HepG2 (cell line): Measurements from ENCODE around the gene CCDC88B. TPM values are rescaled to one million over a fixed set of nuclear protein-coding genes. Genes with fewer than 3 reads are reported as not detected.

ENCODE experiments used
- BORCS8-MEF2B ChIP-seq: sonication (generic); formaldehyde crosslinking; IDR thresholded peaks from 2 replicates; pipeline ENCODE4 v1.8.0; 2022; ENCODE audit warnings: mild to moderate bottlenecking, missing genetic modification reagents
- CERS6 ChIP-seq: sonication (generic); formaldehyde crosslinking; IDR thresholded peaks from 2 replicates; pipeline ENCODE4 v1.5.0; 2020; ENCODE audit warnings: missing genetic modification reagents
- CREB1 ChIP-seq, 2 experiments: fragments of 450-650 bp in 1 of 2; IDR thresholded peaks; 2 replicates each; pipeline ENCODE4 v1.6.1; 2016 to 2017; ENCODE audit warnings: control low read depth in 1 of 2, mild to moderate bottlenecking in 1 of 2, missing compliant biosample characterization in 1 of 2, missing genetic modification characterization in 1 of 2
- CREB3 ChIP-seq: sonication (generic); formaldehyde crosslinking; IDR thresholded peaks from 2 replicates; pipeline ENCODE4 v1.5.0; 2020; ENCODE audit warnings: missing genetic modification reagents
- ESRRA ChIP-seq: sonication (generic); formaldehyde crosslinking; IDR thresholded peaks from 2 replicates; pipeline ENCODE4 v1.5.1; 2020; ENCODE audit warnings: mild to moderate bottlenecking, low read depth, missing genetic modification reagents
- IRX3 ChIP-seq: sonication (generic); formaldehyde crosslinking; IDR thresholded peaks from 2 replicates; pipeline ENCODE4 v1.8.1; 2023; ENCODE audit warnings: mild to moderate bottlenecking, low read depth, missing genetic modification reagents, borderline replicate concordance
- KLF15 ChIP-seq: sonication (generic); formaldehyde crosslinking; IDR thresholded peaks from 2 replicates; pipeline ENCODE4 v1.8.1; 2023; ENCODE audit warnings: borderline replicate concordance, mild to moderate bottlenecking, inconsistent platforms, missing genetic modification reagents, mixed read lengths
- MXD4 ChIP-seq: IDR thresholded peaks from 2 replicates; pipeline ENCODE4 v1.6.1; 2016; ENCODE audit warnings: mild to moderate bottlenecking, missing biosample characterization, missing genetic modification reagents
- RFXANK ChIP-seq: IDR thresholded peaks from 2 replicates; pipeline ENCODE4 v1.6.1; 2016
- SIN3B ChIP-seq: fragments of 150-350 bp; IDR thresholded peaks from 2 replicates; pipeline ENCODE4 v1.6.1; 2014; ENCODE audit warnings: low read length
- TFE3 ChIP-seq: IDR thresholded peaks from 2 replicates; pipeline ENCODE4 v1.6.1; 2016
- ZNF460 ChIP-seq: sonication (generic); formaldehyde crosslinking; IDR thresholded peaks from 2 replicates; pipeline ENCODE4 v1.5.1; 2020; ENCODE audit warnings: missing genetic modification reagents, mild to moderate bottlenecking, borderline replicate concordance
- ZNF570 ChIP-seq: sonication (generic); formaldehyde crosslinking; IDR thresholded peaks from 2 replicates; pipeline ENCODE4 v1.4.0; 2020; ENCODE audit warnings: mild to moderate bottlenecking, missing genetic modification reagents, borderline replicate concordance
- ZNF7 ChIP-seq: IDR thresholded peaks from 2 replicates; pipeline ENCODE4 v1.6.1; 2016; ENCODE audit warnings: missing biosample characterization, missing genetic modification reagents
- ZNF879 ChIP-seq: sonication (generic); formaldehyde crosslinking; IDR thresholded peaks from 2 replicates; pipeline ENCODE4 v1.8.1; 2023; ENCODE audit warnings: missing genetic modification reagents
- ZSCAN21 ChIP-seq: sonication (generic); formaldehyde crosslinking; IDR thresholded peaks from 2 replicates; pipeline ENCODE4 v1.8.0; 2022; ENCODE audit warnings: mild to moderate bottlenecking, missing genetic modification reagents, moderate library complexity, borderline replicate concordance
- ZSCAN5A ChIP-seq: sonication (generic); formaldehyde crosslinking; IDR thresholded peaks from 2 replicates; pipeline ENCODE4 v1.8.0; 2022; ENCODE audit warnings: mild to moderate bottlenecking, missing genetic modification reagents, borderline replicate concordance
- polyA plus RNA-seq, 8 experiments: library from polyadenylated mRNA; depleted of rRNA in 3 of 8; stranded (reverse) in 7 of 8; unstranded in 1 of 8; fragments of >200 nt; fragmentation: Illumina TruSeq in 4 of 8; extraction: Trizol in 4 of 8; gene quantifications; 2 replicates each; pipeline versions ENCODE4 v1.2.1 to v1.2.3, GENCODE V29; 2011 to 2016; ENCODE audit warnings: low read depth in 4 of 8, missing spikeins in 1 of 8, mixed read lengths in 1 of 8; ENCODE audit not compliant: insufficient read depth in 1 of 8
- total RNA-seq, 5 experiments: library from RNA; depleted of rRNA; stranded (reverse); fragments of >200 nt; fragmentation: Illumina TruSeq; extraction: Trizol; gene quantifications; 2 replicates each; pipeline ENCODE4 v1.2.3, GENCODE V29; 2016; ENCODE audit warnings: low read depth in 1 of 5
- TF ChIP-seq, protein P1 (sequence below): sonication (generic); formaldehyde crosslinking; IDR thresholded peaks from 2 replicates; pipeline ENCODE4 v1.9.0; 2022; ENCODE audit warnings: missing genetic modification reagents, mild to moderate bottlenecking, borderline replicate concordance
- TF ChIP-seq, protein P2 (sequence below): sonication (generic); formaldehyde crosslinking; conservative IDR thresholded peaks from 2 replicates; pipeline ENCODE4 v1.8.0; 2022; ENCODE audit warnings: missing genetic modification reagents

CCDC88B gene
- total and polyA plus RNA-seq, 2 of the 13 experiments (the other 11 are each of a cell fraction or from before 2014, with no cell fraction given), result 3.6 to 4.8 TPM

DNA sequence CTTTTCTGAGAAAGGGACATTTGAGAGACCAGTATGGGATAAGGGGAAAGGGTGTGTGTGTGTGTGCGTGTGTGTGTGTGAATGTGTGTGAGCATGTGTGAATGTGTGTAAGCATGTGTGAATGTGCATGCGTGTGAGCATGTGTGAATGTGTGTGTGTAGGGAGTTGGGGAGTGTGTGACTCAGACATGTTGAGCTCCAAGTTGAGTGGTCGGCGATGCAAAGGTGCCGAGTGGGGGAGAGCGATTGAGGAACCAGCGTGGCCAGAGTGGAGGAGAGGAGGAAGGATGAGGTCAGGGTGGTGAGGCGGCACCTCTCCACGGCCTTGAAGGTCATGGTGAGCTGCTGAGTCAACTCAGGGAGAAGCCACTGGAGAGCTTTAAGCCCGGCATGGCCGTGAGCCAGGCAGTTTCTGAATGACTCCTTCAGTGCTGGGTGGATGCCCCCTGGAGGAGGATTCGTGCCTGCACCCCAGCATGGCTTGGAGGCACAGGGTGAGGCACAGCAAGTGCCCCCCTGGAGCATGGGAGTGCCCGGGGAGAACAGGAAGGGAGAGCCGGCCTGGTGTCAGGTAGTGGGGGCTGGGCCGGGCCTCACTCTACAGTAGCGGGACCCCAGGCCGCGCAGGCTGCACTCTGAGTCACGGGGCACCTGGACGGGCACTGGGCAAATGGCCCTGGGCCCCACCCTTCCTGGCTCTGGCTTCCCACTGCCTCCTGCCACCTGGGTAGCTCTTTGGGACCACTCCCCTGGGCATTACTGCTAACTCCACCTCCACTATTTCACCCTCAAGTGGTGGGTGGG lies 8.2 kb upstream of the CCDC88B start (continued):
- peak; percentile 47; the same call in 1 of the 2 replicates for TF ChIP-seq MXD4 (CRISPR knock-in tag)
- TF ChIP-seq ZNF879, result no peak
- no peak for TF ChIP-seq CREB3 (CRISPR knock-in tag)
- TF ChIP-seq ZNF460 (CRISPR knock-in tag), result no peak
- TF ChIP-seq KLF15 (CRISPR knock-in tag), result no peak
- no peak for TF ChIP-seq CERS6 (CRISPR knock-in tag)
- TF ChIP-seq, protein P1, sequence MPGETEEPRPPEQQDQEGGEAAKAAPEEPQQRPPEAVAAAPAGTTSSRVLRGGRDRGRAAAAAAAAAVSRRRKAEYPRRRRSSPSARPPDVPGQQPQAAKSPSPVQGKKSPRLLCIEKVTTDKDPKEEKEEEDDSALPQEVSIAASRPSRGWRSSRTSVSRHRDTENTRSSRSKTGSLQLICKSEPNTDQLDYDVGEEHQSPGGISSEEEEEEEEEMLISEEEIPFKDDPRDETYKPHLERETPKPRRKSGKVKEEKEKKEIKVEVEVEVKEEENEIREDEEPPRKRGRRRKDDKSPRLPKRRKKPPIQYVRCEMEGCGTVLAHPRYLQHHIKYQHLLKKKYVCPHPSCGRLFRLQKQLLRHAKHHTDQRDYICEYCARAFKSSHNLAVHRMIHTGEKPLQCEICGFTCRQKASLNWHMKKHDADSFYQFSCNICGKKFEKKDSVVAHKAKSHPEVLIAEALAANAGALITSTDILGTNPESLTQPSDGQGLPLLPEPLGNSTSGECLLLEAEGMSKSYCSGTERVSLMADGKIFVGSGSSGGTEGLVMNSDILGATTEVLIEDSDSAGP, result no peak
- TF ChIP-seq ZSCAN21 (CRISPR knock-in tag), result peak; percentile 36; the same call in 1 of the 2 replicates
- TF ChIP-seq TFE3, result no peak
- TF ChIP-seq ZNF7 (CRISPR knock-in tag), result no peak
- no peak for TF ChIP-seq SIN3B
- no peak for TF ChIP-seq BORCS8-MEF2B (CRISPR knock-in tag)
- no peak for TF ChIP-seq ZNF570 (CRISPR knock-in tag)
- TF ChIP-seq, protein P2, sequence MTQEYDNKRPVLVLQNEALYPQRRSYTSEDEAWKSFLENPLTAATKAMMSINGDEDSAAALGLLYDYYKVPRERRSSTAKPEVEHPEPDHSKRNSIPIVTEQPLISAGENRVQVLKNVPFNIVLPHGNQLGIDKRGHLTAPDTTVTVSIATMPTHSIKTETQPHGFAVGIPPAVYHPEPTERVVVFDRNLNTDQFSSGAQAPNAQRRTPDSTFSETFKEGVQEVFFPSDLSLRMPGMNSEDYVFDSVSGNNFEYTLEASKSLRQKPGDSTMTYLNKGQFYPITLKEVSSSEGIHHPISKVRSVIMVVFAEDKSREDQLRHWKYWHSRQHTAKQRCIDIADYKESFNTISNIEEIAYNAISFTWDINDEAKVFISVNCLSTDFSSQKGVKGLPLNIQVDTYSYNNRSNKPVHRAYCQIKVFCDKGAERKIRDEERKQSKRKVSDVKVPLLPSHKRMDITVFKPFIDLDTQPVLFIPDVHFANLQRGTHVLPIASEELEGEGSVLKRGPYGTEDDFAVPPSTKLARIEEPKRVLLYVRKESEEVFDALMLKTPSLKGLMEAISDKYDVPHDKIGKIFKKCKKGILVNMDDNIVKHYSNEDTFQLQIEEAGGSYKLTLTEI (CRISPR knock-in tag), result no peak
- TF ChIP-seq RFXANK (CRISPR knock-in tag), result no peak
- no peak for TF ChIP-seq CREB1 (IDR thresholded peaks at IDR 0.05)
- TF ChIP-seq CREB1 (CRISPR knock-in tag; IDR thresholded peaks at IDR 0.05), result no peak
- TF ChIP-seq ESRRA (CRISPR knock-in tag), result no peak
- no peak for TF ChIP-seq IRX3 (CRISPR knock-in tag)
- TF ChIP-seq ZSCAN5A, result no peak
